ENCODE results near the gene SUPT20HL1.
"Not testable (repeated sequence)": the region's sequence is repeated elsewhere in the genome, so short reads cannot be mapped to it uniquely, and the experiment has no call there.

GRCh38 chrX:24366762-24367400 is 6.4 kb downstream of the SUPT20HL1 start:
- TF ChIP-seq SMC3 (IDR thresholded peaks at IDR 0.05; ENCODE audit: low read depth, low read length); RCOR1 (IDR thresholded peaks at IDR 0.05; ENCODE audit: insufficient replicate concordance, low read length); CTCF (conservative IDR thresholded peaks at IDR 0.05; ENCODE audit: low read depth, low read length); RFX5 (IDR thresholded peaks at IDR 0.05; ENCODE audit: low read depth, low read length); POLR2A (IDR thresholded peaks at IDR 0.05; ENCODE audit: low read depth, low read length); MXI1 (IDR thresholded peaks at IDR 0.05; ENCODE audit: borderline replicate concordance, low read depth, low read length); FOS (IDR thresholded peaks at IDR 0.05; ENCODE audit: low read depth, low read length); RAD21 (IDR thresholded peaks at IDR 0.05; ENCODE audit: low read length); MAFK (IDR thresholded peaks at IDR 0.05; ENCODE audit: low read depth, low read length); NFE2L2 (IDR thresholded peaks at IDR 0.05; ENCODE audit: low read depth, low read length); CHD1 (IDR thresholded peaks at IDR 0.05; ENCODE audit: low read depth, low read length); USF2 (IDR thresholded peaks at IDR 0.05; ENCODE audit: low read depth, low read length); ELK1 (IDR thresholded peaks at IDR 0.05; ENCODE audit: borderline replicate concordance, low read depth, low read length): not testable (repeated sequence)

Measured in IMR-90 (cell line).